Astrocyte (in vitro differentiated cells and primary cell): Measurements from ENCODE around the gene TMF1. TPM values are rescaled to one million over a fixed set of nuclear protein-coding genes. Genes with fewer than 3 reads are reported as not detected.

Experiments used
- DNase-seq: peaks from one replicate; pipeline ENCODE4 v3.0.0-alpha.2; 2010; ENCODE audit warnings: low read depth
- FAIRE-seq: peaks from 2 replicates; lab custom pipeline; 2011; peaks lifted over from hg19 to GRCh38; lab: Jason Lieb, UNC
- H2AFZ ChIP-seq: 2 replicates; pipeline ENCODE4 v1.6.0; 2012; ENCODE audit warnings: low read depth, low read length, inconsistent platforms
- H3K27ac ChIP-seq: 2 replicates; pipeline ENCODE4 v1.5.1; 2011; ENCODE audit warnings: low read depth, low read length, inconsistent platforms
- H3K27me3 ChIP-seq: 2 replicates; pipeline ENCODE4 v1.6.0; 2011; ENCODE audit warnings: low read length, inconsistent platforms; ENCODE audit not compliant: insufficient read depth
- H3K36me3 ChIP-seq: 2 replicates; pipeline ENCODE4 v1.5.1; 2011; ENCODE audit warnings: low read length, inconsistent platforms; ENCODE audit not compliant: insufficient read depth
- H3K4me1 ChIP-seq: 2 replicates; pipeline ENCODE4 v1.5.1; 2011; ENCODE audit warnings: low read length, inconsistent platforms; ENCODE audit not compliant: insufficient read depth
- H3K4me2 ChIP-seq: 2 replicates; pipeline ENCODE4 v1.6.0; 2012; ENCODE audit warnings: low read length, inconsistent platforms
- H3K4me3 ChIP-seq: 2 replicates; pipeline ENCODE4 v1.5.1; 2011; ENCODE audit warnings: low read depth, mild to moderate bottlenecking, low read length, inconsistent platforms; ENCODE audit not compliant: insufficient read depth
- H3K79me2 ChIP-seq: 2 replicates; pipeline ENCODE4 v1.6.0; 2012; ENCODE audit warnings: mild to moderate bottlenecking, low read length, inconsistent platforms; ENCODE audit not compliant: insufficient read depth
- H3K9ac ChIP-seq: 2 replicates; pipeline ENCODE4 v1.6.0; 2012; ENCODE audit warnings: mild to moderate bottlenecking, low read length, inconsistent platforms
- H3K9me3 ChIP-seq: 2 replicates; pipeline ENCODE4 v1.5.1; 2012; ENCODE audit warnings: low read depth, mild to moderate bottlenecking, low read length, inconsistent platforms; ENCODE audit not compliant: insufficient read depth
- H4K20me1 ChIP-seq: 2 replicates; pipeline ENCODE4 v1.6.0; 2012; ENCODE audit warnings: low read length, inconsistent platforms; ENCODE audit not compliant: insufficient read depth
- H3K27ac Mint-ChIP-seq: one replicate; pipeline ENCODE4 v1.8.0; 2021; ENCODE audit warnings: mild to moderate bottlenecking, mixed read lengths; ENCODE audit not compliant: unreplicated experiment
- H3K27me3 Mint-ChIP-seq: one replicate; pipeline ENCODE4 v1.8.0; 2021; ENCODE audit warnings: low read depth, mixed read lengths; ENCODE audit not compliant: unreplicated experiment
- H3K36me3 Mint-ChIP-seq: one replicate; pipeline ENCODE4 v1.8.0; 2021; ENCODE audit warnings: low read depth, mixed read lengths; ENCODE audit not compliant: unreplicated experiment
- H3K4me1 Mint-ChIP-seq: one replicate; pipeline ENCODE4 v1.8.0; 2021; ENCODE audit warnings: low read depth, mixed read lengths; ENCODE audit not compliant: unreplicated experiment
- H3K4me3 Mint-ChIP-seq: one replicate; pipeline ENCODE4 v1.8.0; 2021; ENCODE audit warnings: mild to moderate bottlenecking, moderate library complexity, mixed read lengths; ENCODE audit not compliant: unreplicated experiment
- H3K9me3 Mint-ChIP-seq: one replicate; pipeline ENCODE4 v1.8.0; 2021; ENCODE audit warnings: mild to moderate bottlenecking, mixed read lengths; ENCODE audit not compliant: unreplicated experiment
- EZH2 ChIP-seq: IDR thresholded peaks from 2 replicates; pipeline ENCODE4 v1.6.1; 2012; ENCODE audit warnings: mild to moderate bottlenecking, low read length, inconsistent platforms; ENCODE audit not compliant: insufficient read depth
- total RNA-seq: library from RNA; stranded (reverse); gene quantifications from 2 replicates; pipeline ENCODE4 v1.2.1, GENCODE V29; 2021
- TF ChIP-seq, protein P1 (sequence below): IDR thresholded peaks from 2 replicates; pipeline ENCODE4 v1.5.1; 2011; ENCODE audit warnings: low read depth, mild to moderate bottlenecking, inconsistent platforms, low read length, moderate library complexity; ENCODE audit not compliant: insufficient read depth

The TMF1 gene
- total RNA-seq, 1 donor from 2014 or later = 46.8 TPM

- Histone ChIP-seq H2AFZ (no peak overlapping the region), H3K9me3 (no peaks in the 10 kb centered on the region), H3K4me1 (no peaks in the 10 kb centered on the region), H3K27me3 (no peaks in the 10 kb centered on the region), H3K36me3 (peaks cover 50% of the 10 kb centered on the region), H3K4me3 (no peak overlapping the region), H3K9ac (no peak overlapping the region), H3K4me2 (no peak overlapping the region), H3K27ac (no peak overlapping the region), H3K79me2 (no peaks in the 10 kb centered on the region), H4K20me1 (no peaks in the 10 kb centered on the region)
- H3K27me3 Mint-ChIP-seq = no peaks in the 10 kb centered on the region
- DNase-seq = no peak
- H3K9me3 Mint-ChIP-seq = no peaks in the 10 kb centered on the region
- peaks cover under 1% of the 10 kb centered on the region for H3K4me1 Mint-ChIP-seq
- TF ChIP-seq EZH2 = no peak
- TF ChIP-seq, protein P1, sequence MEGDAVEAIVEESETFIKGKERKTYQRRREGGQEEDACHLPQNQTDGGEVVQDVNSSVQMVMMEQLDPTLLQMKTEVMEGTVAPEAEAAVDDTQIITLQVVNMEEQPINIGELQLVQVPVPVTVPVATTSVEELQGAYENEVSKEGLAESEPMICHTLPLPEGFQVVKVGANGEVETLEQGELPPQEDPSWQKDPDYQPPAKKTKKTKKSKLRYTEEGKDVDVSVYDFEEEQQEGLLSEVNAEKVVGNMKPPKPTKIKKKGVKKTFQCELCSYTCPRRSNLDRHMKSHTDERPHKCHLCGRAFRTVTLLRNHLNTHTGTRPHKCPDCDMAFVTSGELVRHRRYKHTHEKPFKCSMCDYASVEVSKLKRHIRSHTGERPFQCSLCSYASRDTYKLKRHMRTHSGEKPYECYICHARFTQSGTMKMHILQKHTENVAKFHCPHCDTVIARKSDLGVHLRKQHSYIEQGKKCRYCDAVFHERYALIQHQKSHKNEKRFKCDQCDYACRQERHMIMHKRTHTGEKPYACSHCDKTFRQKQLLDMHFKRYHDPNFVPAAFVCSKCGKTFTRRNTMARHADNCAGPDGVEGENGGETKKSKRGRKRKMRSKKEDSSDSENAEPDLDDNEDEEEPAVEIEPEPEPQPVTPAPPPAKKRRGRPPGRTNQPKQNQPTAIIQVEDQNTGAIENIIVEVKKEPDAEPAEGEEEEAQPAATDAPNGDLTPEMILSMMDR = no peak
- no peak for FAIRE-seq
- no peak overlapping the region for H3K4me3 Mint-ChIP-seq
- peaks cover 17% of the 10 kb centered on the region for H3K36me3 Mint-ChIP-seq
- no peak overlapping the region for H3K27ac Mint-ChIP-seq
Measured at GRCh38 chr3:69058180-69058946, 6.2 kb upstream of the TMF1 start.

DNA sequence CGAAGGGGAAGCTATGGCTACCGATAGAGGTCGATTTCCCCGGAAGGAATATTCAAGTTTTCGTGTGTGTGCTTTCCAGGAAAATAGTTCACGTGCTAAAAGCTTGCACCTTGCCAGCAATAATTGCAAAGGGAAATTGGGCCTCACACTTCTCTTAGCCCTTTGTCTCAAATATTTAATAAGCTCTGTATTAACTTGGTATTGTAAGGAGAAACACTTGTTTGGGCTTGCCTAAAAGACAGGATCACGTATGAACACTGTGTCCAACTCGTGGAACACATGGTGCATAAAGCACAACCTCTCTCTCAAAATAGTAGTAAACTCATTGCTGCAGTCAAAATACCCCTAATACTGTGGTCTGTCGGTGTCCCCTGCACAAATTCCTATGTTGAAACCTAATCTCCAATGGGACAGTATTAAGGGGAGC, 352 bp upstream of the TMF1 start:
- H3K4me2 ChIP-seq = peak overlapping the region; percentile 99
- H3K9ac ChIP-seq = peak overlapping the region; percentile 100
- Mint-ChIP-seq H3K9me3 (no peaks in the 10 kb centered on the region), H3K4me1 (peaks cover 6% of the 10 kb centered on the region), H3K27ac (peak overlapping the region; percentile 98), H3K27me3 (no peaks in the 10 kb centered on the region), H3K4me3 (peak overlapping the region; percentile 91), H3K36me3 (peaks cover 2% of the 10 kb centered on the region)
- peaks cover 38% of the 10 kb centered on the region for H4K20me1 ChIP-seq
- peaks cover 11% of the 10 kb centered on the region for H3K4me1 ChIP-seq
- peaks cover 28% of the 10 kb centered on the region for H3K36me3 ChIP-seq
- peak overlapping the region; percentile 100 for H3K4me3 ChIP-seq
- FAIRE-seq = no peak
- peak overlapping the region; percentile 99 for H3K27ac ChIP-seq
- peak overlapping the region; percentile 88 for H2AFZ ChIP-seq
- no peaks in the 10 kb centered on the region for H3K27me3 ChIP-seq
- TF ChIP-seq EZH2 = no peak
- TF ChIP-seq, protein P1 = no peak
- H3K9me3 ChIP-seq = no peaks in the 10 kb centered on the region
- H3K79me2 ChIP-seq = peaks cover 47% of the 10 kb centered on the region
- no peak for DNase-seq

DNA sequence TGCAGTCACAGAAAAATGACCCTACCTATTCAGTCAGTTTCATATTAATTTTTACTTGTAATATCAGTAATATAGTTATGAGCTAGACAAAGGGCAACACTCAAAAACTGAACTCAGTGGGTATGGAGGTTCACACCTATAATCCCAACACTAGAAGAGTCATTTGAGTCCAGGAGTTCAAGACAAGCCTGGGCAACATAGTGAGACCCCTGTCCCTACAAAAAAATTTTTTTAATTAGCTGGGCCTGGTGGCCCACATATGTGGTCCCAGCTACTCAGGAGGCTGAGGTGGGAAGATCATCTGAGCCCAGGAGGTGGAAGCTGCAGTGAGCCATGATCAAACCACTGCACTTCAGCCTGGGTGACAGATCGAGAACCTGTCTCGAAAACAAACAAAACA, 3.1 kb downstream of the TMF1 start:
- H3K4me3 Mint-ChIP-seq = peak overlapping the region; percentile 91
- TF ChIP-seq, protein P1 = no peak
- TF ChIP-seq EZH2 = no peak
- peaks cover 71% of the 10 kb centered on the region for H3K79me2 ChIP-seq

More for the DNA sequence above, 3.1 kb downstream of the TMF1 start:
- peaks cover 11% of the 10 kb centered on the region for H3K4me1 Mint-ChIP-seq
- peaks cover 6% of the 10 kb centered on the region for H3K36me3 Mint-ChIP-seq
- H3K27ac ChIP-seq = no peak overlapping the region
- peaks cover 55% of the 10 kb centered on the region for H4K20me1 ChIP-seq
- H3K9me3 Mint-ChIP-seq = no peaks in the 10 kb centered on the region
- FAIRE-seq = no peak
- H3K9ac ChIP-seq = no peak overlapping the region
- H3K9me3 ChIP-seq = no peaks in the 10 kb centered on the region
- no peak overlapping the region for H2AFZ ChIP-seq
- H3K4me2 ChIP-seq = peak overlapping the region; percentile 99
- H3K27ac Mint-ChIP-seq = no peak overlapping the region
- H3K27me3 Mint-ChIP-seq = no peaks in the 10 kb centered on the region
- peaks cover 28% of the 10 kb centered on the region for H3K36me3 ChIP-seq
- H3K4me3 ChIP-seq = no peak overlapping the region
- DNase-seq = no peak
- H3K4me1 ChIP-seq = peaks cover 11% of the 10 kb centered on the region
- no peaks in the 10 kb centered on the region for H3K27me3 ChIP-seq
